ENCODE data around the gene SLC1A6.

DNA sequence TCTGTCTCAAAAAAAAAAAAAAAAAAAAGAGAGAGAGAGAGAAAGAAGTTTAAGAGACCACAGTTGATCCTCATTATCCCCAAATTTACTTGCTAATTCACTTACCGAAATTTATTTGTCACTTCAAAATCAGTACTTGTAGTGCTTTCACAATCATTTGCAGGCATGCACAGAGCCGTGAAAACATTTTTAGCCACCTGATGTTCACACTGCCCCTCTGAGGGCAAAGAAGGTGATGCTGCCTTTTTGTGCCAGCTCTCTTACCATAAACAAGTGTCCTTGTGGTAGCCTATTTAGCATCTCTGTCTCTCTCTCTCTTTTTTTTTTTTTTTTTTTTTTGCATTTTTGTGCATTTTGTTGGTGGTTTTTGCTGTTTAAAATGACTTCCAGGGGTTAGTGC lies 45.6 kb upstream of the SLC1A6 start:
- TF ChIP-seq, protein P1, sequence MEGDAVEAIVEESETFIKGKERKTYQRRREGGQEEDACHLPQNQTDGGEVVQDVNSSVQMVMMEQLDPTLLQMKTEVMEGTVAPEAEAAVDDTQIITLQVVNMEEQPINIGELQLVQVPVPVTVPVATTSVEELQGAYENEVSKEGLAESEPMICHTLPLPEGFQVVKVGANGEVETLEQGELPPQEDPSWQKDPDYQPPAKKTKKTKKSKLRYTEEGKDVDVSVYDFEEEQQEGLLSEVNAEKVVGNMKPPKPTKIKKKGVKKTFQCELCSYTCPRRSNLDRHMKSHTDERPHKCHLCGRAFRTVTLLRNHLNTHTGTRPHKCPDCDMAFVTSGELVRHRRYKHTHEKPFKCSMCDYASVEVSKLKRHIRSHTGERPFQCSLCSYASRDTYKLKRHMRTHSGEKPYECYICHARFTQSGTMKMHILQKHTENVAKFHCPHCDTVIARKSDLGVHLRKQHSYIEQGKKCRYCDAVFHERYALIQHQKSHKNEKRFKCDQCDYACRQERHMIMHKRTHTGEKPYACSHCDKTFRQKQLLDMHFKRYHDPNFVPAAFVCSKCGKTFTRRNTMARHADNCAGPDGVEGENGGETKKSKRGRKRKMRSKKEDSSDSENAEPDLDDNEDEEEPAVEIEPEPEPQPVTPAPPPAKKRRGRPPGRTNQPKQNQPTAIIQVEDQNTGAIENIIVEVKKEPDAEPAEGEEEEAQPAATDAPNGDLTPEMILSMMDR (IDR thresholded peaks at IDR 0.05) = peak; percentile 65
- TF ChIP-seq SIN3A (IDR thresholded peaks at IDR 0.05; ENCODE audit: borderline replicate concordance, insufficient read depth, low read depth, low read length) (no peak), POLR2AphosphoS5 (IDR thresholded peaks at IDR 0.05; ENCODE audit: low read depth, low read length) (no peak), TCF7L2 (IDR thresholded peaks at IDR 0.05; ENCODE audit: low read depth, low read length) (no peak)
- TF ChIP-seq, protein P2, sequence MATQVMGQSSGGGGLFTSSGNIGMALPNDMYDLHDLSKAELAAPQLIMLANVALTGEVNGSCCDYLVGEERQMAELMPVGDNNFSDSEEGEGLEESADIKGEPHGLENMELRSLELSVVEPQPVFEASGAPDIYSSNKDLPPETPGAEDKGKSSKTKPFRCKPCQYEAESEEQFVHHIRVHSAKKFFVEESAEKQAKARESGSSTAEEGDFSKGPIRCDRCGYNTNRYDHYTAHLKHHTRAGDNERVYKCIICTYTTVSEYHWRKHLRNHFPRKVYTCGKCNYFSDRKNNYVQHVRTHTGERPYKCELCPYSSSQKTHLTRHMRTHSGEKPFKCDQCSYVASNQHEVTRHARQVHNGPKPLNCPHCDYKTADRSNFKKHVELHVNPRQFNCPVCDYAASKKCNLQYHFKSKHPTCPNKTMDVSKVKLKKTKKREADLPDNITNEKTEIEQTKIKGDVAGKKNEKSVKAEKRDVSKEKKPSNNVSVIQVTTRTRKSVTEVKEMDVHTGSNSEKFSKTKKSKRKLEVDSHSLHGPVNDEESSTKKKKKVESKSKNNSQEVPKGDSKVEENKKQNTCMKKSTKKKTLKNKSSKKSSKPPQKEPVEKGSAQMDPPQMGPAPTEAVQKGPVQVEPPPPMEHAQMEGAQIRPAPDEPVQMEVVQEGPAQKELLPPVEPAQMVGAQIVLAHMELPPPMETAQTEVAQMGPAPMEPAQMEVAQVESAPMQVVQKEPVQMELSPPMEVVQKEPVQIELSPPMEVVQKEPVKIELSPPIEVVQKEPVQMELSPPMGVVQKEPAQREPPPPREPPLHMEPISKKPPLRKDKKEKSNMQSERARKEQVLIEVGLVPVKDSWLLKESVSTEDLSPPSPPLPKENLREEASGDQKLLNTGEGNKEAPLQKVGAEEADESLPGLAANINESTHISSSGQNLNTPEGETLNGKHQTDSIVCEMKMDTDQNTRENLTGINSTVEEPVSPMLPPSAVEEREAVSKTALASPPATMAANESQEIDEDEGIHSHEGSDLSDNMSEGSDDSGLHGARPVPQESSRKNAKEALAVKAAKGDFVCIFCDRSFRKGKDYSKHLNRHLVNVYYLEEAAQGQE (IDR thresholded peaks at IDR 0.05; ENCODE audit: insufficient read depth in 1 of 2, low read depth in 2 of 2, low read length in 1 of 2) = no peak

Measured in Panc1 (cell line).